NCI-H1930 (cell line): Measurements from ENCODE around the gene ANTXRL.
"Not testable (repeated sequence)": the region's sequence is repeated elsewhere in the genome, so short reads cannot be mapped to it uniquely, and the experiment has no call there.

Experiments used
- DNase-seq, 2 experiments: peaks; one replicate each; lab custom pipeline; 2025; lab: John Stamatoyannopoulos, UW

The ANTXRL gene

GRCh38 chr10:46295350-46296010, 8.7 kb downstream of the ANTXRL start:
- DNase-seq = not testable (repeated sequence)

- not testable (repeated sequence) for DNase-seq
Observed at GRCh38 chr10:46296086-46296485, 9.3 kb downstream of the ANTXRL start.

- no peak for DNase-seq
Observed at GRCh38 chr10:46296641-46297141, 9.9 kb downstream of the ANTXRL start.

- DNase-seq = no peak
Observed at GRCh38 chr10:46297406-46298204, 10.8 kb downstream of the ANTXRL start.

- no peak for DNase-seq
Observed at GRCh38 chr10:46298477-46299285, 11.9 kb downstream of the ANTXRL start.

GRCh38 chr10:46299286-46299535, 12.4 kb downstream of the ANTXRL start:
- DNase-seq = no peak

GRCh38 chr10:46299536-46300369, 13.0 kb downstream of the ANTXRL start:
- DNase-seq = no peak

DNA sequence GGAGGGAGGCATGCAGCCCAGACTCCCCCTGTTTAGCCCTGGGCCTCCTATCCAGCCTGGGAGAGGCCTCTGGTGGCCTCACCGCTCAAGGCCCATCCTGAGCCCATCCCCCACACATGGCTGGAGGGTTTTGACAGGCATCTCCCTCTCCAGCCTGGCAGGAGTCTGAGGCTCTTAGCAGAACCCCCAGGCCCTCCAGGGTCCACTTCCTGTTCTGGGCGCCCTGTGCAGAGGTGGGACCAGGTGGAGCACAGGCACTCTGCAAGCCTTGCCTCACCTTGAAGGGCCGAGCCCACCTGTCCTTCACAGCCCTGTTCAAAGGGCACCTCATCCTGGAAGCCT, 13.5 kb downstream of the ANTXRL start:
- not testable (repeated sequence) for DNase-seq

GRCh38 chr10:46301056-46301645, 14.4 kb downstream of the ANTXRL start:
- no peak for DNase-seq

DNA sequence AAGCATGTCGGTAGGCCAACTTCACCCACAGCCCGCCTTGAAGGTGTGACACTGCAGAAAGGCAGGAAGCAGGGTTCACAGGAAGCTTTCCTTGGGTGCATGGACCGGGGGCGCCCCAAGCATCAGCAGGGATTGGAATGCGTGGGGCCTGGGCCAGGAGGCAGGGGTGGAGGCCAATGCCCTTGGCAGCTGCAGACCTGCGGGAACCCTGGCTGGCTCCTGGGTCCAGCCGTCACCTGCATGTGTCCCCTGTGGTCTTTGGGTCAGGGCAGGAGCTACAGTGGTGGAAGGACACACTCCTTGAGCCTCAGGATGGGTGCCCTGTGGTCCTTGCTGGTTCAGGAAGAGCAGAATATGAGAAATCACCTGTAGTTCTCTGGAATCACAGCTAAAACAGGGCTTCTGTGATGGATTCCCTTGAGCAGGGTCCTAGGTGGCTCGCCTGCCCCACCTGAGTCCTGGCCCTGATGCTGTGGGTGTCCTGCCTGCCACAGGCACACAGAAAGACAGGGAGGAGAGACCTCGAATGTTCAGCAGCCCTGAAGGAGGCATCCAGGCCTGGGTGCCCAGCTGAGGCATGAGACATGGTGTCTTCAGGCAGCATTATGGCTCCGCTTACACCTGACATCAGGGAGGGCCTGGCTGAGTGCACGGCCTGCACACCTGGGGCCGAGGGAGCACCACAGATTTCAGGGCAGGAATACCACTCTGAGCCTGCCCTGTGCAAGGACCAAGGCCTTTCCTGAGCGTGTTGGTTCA, 15.1 kb downstream of the ANTXRL start:
- DNase-seq = no peak

DNA sequence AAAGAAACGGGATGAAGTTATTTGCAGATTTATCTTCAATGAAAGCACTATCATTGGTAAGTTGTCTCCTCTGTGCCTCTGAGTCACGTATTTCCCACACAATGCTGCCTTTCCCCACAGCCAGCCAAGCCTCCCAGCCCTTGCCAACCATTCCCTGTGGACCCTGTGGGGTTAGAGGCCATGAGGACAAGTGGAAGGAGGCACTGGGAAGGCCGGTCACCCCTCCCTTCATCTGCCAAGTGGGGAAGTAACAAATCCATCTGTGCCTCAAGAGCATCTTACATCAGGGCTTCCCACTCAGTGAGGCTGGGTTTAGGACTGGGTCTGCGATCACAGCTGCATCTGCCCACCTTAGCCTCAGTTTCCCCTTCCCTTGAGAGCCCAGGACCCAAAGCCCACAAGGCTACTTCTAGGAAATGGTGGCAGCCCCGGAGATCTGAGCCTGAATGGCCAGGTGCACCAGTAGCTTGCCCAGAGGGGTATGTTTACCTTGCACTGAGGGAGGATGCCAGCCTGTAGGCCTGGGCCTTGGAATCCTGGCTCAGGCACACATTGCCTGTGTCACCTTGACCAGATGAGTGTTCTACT, 16.1 kb downstream of the ANTXRL start:
- not testable (repeated sequence) for DNase-seq

- no peak for DNase-seq
Observed at GRCh38 chr10:46304062-46304461, 17.3 kb downstream of the ANTXRL start.

GRCh38 chr10:46304671-46305070, 17.9 kb downstream of the ANTXRL start:
- DNase-seq = not testable (repeated sequence)

DNA sequence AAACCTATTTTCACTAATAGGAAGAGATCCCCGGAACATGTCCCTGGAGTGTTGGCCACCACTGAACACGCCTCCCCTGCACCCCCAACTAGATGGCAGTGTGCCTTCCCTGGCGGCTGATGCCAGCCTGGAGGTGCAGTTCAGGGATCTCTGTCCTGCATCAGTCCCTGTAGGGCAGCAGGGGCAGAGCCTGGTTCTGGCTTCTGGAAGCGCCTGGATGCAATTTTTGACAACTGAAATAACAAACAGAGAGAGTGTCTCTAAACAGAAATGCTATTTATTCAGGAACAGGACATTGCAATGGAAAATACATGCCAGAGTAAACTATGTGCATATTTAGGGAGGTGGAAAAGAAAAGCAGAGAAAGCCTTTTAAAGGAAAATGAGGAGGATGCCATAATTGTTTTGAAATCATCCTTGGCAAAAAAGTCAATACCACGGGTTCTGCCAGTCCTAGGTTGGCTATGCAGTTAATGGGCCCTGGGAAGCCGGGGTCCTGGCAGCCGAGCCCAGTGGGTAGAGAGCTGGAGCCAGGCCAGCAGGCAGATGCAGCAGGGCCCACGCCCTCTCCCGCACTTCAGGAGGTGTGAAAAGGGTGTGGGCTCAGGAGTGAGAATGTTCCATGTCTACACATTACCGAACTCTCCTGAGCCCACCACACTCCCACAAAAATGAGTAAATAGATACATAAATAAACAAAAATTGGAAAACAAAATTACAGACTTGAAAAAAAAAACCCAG, 18.5 kb downstream of the ANTXRL start:
- DNase-seq = no peak

DNA sequence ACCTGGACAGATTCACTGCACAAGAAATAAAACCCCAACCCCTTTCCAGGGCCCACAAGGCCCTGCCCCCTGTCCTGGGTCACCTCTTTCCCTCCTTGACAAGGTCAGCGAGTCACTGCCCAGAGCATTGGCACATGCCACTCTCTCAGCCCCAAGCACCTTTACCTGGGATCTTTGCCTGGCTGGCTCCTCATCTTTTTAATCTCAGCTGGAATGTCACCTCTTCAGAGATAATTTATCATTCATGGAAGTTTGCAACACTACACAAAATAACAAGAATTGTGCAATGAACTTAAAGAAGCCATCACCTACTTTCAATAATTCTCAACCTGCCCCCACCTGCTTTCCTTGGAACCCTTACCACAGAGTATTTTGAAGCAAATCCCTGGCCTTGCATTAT, 19.2 kb downstream of the ANTXRL start:
- DNase-seq = no peak

- no peak for DNase-seq
Observed at GRCh38 chr10:46306516-46307184, 19.9 kb downstream of the ANTXRL start.

- no peak for DNase-seq
Observed at GRCh38 chr10:46307281-46308112, 20.7 kb downstream of the ANTXRL start.

GRCh38 chr10:46308113-46308415, 21.3 kb downstream of the ANTXRL start:
- DNase-seq = no peak
